HG02943 (cell line): Measurements from ENCODE around the gene NPR3.
"Not testable (repeated sequence)": the region's sequence is repeated elsewhere in the genome, so short reads cannot be mapped to it uniquely, and the experiment has no call there.

Experiments
- ATAC-seq: cut with Tn5 transposase; IDR thresholded peaks from one replicate; pipeline ENCODE4 v1.9.1; 2021; ENCODE audit warnings: mild to moderate bottlenecking, low read depth, moderate library complexity; ENCODE audit not compliant: unreplicated experiment

Gene NPR3

GRCh38 chr5:32803656-32804055, 92.5 kb downstream of the NPR3 start:
- no peak for ATAC-seq

GRCh38 chr5:32805462-32805861, 94.3 kb downstream of the NPR3 start:
- not testable (repeated sequence) for ATAC-seq

DNA sequence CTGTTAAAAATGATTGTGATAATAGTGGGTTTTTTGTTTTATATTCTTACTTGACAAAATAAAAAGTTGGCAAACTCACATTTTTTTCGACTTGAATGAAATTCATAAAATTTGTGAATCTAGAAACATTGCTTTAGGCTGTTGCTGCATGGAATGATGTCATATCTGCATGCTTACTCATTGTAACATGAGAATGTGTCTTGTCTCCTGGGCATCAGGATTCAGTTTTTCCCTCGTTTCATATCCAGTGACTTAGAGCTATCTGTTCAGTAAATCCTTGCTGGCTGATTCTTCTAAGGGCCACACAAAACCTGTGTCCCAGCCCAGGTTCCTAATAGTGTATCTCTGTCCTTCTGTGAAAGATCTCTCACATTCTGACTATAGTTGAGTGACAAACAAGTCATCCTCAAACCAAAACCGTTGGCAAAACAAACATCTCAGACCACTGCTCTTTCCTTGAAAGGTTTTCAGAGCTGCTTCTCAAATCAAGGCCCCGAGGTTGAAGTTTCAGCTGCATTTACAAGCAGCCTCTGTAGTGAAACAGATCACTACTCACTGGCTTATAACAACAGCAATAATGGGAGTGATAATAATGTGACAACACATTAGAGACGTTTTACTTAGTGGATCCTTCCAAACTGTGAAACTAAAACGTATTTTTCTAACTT, 95.0 kb downstream of the NPR3 start:
- no peak for ATAC-seq

- ATAC-seq = no peak
Observed at GRCh38 chr5:32808783-32809182, 97.7 kb downstream of the NPR3 start.

DNA sequence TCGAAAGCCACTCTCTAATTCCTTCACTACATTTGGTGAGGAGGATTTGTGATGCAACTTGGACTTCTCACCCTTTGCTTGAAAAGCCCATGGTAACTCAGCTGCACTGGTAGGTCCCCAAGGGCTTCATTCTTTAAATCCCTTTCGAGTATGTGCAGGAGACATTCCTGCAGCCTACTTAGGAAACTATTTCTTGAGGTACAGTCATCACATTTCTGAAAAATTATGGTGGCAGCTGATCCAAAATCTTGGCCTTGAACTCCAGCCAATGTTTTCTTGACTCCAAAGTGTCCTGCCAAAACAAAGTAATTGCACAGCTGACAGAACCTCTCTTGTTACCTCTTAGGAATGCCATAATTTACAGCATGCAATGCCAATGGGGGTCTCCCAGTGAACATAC, 99.7 kb downstream of the NPR3 start:
- ATAC-seq = no peak

DNA sequence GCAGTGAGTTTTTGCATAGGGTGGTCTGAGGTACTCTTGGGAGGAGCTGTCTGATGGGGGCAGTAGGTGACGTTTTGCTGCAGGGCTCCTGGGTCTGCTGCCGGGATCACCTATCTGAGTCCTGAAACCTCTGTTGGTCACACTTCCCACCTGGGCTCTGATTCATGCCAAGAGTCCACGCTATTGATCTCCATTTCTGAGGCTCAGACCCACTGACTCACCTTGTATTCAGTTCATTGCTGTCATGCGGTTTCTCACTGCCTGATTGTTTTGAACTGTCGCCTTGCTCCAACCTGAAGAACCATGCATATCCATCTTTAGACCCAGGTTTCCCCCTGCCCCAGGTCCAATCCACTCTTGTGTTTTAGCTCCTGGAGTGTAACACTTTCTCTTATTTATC, 101.3 kb downstream of the NPR3 start:
- ATAC-seq = no peak

GRCh38 chr5:32814141-32814540, 103.0 kb downstream of the NPR3 start:
- ATAC-seq = no peak

- ATAC-seq = no peak
Observed at GRCh38 chr5:32814620-32815019, 103.5 kb downstream of the NPR3 start.

DNA sequence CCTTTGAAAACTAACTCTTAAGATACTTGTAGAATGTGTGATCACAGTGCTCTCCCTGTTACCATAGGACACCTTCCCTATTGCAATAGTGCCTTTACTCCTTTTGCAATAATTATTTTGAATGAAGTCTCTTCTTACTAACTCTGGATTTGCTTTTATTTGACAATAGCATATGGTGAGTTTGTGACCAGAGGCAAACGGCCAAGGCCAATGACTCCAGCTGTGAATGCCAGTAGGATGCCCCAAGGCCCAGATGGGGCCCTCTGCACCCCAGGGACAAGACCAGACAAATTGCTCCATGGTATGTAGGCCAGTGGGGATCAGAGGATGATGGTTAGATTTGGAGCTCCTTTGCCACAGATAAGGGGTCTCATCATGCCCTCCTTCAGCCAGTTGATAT, 116.9 kb downstream of the NPR3 start:
- no peak for ATAC-seq

DNA sequence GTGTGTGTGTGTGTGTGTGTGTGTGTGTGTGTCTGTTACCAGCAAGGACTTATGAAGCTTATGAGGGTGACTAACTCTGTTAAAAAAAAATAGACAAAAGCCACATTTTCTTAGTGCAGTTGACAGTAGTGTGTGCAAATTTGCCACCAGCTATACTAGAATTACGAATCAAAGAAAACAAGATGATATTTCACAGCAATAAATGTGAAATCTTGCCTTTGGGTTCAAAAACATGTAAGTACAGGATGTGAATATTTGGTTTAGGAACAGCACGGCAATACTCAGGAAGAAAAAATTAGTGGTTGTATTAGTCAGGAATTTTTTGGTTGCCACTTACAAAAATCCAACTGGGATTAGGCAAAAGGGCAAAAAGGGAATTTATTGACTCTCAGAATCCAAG, 117.4 kb downstream of the NPR3 start:
- ATAC-seq = no peak

DNA sequence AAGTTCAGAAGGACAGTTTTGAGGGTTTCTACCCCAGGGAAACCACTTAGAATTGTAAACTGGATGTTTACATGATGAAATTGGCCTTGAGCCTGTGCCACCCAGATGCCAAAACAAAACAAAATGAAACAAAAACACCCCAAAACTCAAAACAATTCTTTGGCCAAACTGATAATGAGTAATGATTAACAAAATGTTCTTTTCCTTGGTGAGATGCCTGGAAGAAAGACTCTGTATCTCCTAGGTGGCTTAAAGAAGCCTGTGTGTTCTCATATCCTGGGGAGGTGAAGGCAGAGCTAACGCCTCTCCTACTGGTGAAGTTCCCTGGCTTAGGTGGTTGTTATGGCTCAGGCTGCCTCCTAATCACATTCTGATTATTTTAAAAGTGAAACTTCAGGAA, 120.5 kb downstream of the NPR3 start:
- no peak for ATAC-seq

DNA sequence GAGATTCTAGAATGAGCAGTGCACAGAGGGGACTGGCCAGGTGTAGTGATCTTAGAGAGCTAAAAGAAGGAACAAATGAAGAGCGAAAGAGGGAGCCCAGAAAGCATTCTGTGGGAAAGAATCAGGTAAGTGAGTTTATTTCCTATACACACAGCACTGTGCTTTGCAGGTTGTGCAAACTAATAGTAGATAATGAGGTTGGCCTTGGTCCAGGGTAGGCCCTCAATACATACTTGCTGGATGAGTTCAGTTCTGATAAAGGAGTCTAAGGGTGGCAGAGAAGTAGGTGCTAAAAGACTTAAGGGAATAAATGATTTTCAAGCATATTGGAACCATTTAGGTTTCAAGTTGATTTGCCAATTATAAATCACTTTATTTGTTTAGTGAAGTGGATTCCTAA, 122.0 kb downstream of the NPR3 start:
- ATAC-seq = no peak

DNA sequence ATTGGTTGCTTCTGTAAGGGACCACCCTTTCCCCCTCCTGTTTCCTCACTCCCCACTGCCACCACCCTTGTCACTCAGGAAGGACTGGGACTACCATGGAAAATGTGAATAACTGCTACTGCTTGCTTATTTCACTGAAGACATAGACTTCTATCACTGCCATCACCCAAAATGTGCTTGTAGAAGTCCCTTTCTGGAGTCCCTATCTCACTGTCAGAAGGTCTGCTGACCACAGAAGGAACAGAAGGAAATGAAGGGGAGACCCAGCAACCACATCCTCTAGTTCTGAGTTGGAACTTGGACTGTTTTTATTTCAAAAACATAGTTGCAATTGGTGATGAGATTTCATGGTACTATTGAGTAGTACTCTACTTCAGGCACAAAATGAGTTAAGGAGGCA, 122.5 kb downstream of the NPR3 start:
- no peak for ATAC-seq

DNA sequence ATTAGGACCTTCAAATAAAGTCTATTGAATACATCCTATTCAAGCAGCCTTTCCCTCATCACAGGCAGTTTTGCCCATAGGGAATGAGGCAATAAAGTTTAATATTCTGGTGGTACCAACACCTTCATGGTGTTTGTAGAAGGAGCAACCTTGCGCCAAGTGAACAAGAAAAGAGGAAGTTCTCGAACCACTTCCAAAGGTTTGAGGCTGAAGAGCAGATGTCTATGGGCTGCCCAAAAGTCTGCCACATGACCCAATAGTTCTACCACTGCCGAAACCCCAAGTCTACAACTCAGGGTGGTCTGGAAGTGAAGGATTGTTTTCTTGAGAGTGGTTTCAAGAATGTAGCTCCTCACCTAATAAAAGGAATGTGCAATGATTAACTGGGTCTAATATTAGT, 123.1 kb downstream of the NPR3 start:
- ATAC-seq = no peak

DNA sequence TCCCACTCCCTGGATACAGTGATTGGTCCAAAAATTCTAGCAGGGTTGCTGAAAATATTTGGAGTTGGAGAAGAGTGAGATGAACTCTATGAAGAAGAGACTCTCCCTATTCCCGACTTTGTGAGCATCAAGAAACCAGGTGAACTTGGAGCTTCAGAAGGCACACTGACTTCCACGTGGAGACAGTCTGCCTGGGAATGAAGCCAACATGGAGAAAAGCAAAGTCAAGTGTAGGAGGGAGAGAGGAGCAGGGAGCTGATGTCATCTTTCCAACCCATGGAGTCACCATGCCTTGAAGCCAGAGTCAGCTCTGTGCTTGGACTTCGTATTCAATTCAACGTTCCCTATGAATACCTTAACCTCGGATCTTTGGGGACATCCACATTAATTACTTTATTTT, 125.1 kb downstream of the NPR3 start:
- ATAC-seq = no peak

DNA sequence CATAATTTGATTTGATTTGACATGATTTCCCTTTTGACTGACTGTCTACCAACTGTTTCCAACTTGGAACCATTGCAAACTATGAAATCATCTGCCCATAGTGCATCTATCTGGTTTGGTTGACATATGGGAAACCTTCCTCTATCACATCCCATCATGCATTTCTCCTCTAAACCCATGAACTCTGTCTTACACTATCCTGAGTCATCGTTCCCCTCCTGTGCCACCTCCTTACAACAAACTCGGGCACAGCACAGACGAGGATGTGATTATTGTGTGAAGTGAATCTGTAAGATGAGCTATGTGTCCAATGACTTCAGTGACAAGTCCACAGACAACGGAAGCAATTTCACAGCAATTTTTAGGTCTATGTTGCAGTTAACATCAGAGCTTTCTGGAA, 126.1 kb downstream of the NPR3 start:
- no peak for ATAC-seq

- ATAC-seq = no peak
Observed at GRCh38 chr5:32839106-32839505, 128.0 kb downstream of the NPR3 start.

DNA sequence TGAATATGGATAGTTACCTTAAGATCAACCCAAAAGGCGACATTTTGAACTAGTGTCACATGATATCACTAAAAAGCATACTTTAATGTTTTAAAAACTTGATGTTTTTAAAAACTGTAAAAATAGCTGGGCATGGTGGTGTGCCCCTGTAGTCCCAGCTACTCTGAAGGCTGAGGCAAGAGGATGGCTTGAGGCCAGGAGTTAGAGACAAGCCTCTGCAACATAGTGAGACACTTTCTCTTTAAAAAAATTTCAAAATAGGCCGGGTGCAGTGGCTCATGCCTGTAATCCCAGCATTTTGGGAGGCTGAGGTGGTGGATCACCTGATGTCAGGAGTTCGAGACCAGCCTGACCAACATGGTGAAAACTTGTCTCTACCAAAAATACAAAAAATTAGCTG, 129.5 kb downstream of the NPR3 start:
- ATAC-seq = no peak
